GM20000 (cell line): ENCODE results near the gene LHX1.

Source experiments
- DNase-seq: peaks from one replicate; pipeline ENCODE4 v3.0.0; 2012; ENCODE audit warnings: low spot score
- TF ChIP-seq, protein P1 (sequence below): IDR thresholded peaks from 2 replicates; pipeline ENCODE4 v1.5.1; 2012; ENCODE audit warnings: mild to moderate bottlenecking, control low read depth; ENCODE audit errors: extremely low read depth, missing control alignments

The LHX1 gene

DNA sequence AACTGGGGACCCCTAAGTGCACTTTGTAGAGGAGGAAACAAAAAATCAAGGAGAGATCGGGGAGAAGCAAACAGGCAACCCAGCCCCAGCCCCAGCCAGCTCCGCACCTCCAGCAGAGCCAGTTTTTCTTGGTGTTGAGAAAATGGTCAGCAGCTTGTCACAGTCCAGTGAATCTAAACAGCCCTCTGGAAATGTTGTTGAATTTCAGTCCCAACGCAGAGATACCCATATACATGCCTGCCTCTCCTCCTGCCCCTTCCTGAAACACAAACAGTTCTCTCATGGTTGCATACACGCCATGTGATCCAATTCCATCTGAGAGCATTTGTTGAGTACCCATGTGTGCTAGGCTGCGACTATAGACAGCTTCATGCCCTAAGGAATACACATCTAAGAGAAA lies 42.4 kb upstream of the LHX1 start:
- no peak for DNase-seq
- TF ChIP-seq, protein P1, sequence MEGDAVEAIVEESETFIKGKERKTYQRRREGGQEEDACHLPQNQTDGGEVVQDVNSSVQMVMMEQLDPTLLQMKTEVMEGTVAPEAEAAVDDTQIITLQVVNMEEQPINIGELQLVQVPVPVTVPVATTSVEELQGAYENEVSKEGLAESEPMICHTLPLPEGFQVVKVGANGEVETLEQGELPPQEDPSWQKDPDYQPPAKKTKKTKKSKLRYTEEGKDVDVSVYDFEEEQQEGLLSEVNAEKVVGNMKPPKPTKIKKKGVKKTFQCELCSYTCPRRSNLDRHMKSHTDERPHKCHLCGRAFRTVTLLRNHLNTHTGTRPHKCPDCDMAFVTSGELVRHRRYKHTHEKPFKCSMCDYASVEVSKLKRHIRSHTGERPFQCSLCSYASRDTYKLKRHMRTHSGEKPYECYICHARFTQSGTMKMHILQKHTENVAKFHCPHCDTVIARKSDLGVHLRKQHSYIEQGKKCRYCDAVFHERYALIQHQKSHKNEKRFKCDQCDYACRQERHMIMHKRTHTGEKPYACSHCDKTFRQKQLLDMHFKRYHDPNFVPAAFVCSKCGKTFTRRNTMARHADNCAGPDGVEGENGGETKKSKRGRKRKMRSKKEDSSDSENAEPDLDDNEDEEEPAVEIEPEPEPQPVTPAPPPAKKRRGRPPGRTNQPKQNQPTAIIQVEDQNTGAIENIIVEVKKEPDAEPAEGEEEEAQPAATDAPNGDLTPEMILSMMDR, result no peak

DNA sequence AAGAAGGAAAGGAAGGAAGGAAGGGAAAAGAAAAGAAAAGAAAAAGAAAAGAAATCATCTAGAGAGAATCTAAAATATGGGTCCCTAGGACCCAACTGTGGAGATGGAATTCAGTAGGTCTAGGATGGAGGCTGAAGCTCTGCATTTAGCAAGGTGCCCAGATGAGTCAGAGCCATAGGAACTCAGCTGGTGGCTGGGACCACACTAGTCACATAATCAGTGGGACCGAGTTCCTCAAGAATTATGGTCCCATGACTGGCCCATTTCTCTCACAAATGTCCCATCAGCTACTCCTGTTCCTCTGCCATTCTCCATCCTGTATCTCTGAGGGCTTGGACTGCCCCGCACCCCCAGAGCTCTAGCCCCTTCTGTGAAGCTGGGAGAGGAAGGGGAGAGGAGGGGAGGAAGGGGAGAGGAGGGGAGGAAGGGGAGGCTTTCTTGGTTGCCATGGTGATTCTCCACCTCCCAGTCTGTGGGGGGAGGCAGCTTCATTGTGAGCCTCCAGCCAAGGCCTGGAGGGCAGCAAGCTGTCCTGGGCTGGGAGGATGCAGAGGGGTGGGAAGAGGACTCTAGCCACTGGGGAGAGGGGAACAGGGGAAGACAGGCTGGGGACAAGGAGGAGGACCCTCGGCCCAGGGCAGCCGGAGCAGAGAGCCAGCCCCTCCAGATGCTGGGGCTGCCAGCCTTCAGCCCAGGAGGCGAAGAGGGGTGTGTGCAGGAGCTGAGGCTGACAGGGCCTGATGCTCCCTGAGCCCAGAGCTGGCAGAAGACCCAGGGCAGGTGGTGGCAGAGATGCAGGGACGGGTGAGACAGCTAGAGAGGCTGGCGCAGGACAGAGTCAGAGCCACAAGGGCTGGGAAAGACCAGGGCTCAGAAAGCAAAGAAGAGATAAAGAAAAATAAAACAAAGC lies 37.8 kb upstream of the LHX1 start:
- DNase-seq, result no peak
- TF ChIP-seq, protein P1, result no peak

DNA sequence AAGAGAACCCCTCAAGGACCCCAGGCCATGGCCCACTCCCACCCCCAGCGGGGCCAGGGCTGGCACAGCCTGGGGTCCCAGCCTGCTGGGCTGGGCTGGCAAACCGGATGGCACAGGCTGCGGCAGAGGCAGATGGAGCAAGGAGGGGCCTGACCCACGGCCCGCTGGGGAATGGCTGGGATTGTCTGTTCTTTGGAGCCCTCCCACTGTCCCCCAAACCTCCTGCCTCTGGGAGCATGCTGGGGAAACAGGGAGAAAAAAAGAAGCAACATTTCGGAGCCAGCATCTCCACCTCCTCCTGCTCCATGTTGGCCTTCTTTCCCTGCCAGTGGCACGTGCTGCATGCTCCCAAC lies 37.1 kb upstream of the LHX1 start:
- DNase-seq, result no peak
- TF ChIP-seq, protein P1, result no peak

DNA sequence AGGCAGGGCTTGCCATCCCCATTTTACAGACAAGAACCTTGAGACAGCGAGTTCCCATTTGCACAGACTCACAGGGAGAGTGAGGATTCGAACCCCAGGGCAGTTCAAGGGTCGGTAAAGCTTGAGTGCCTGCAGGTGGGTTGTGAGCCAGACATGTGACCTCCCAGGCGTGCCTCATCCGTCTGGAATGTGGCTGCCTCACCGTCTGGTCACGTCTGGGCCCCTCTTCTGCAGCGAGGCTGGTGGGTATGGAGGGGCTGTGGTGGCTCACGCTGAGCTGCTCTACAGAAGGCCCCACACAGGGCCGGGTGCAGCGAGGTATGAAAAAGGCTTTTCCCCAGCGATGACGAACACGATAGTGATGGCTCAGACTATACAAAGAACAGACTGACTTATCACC lies 35.8 kb upstream of the LHX1 start:
- TF ChIP-seq, protein P1, result no peak
- no peak for DNase-seq

DNA sequence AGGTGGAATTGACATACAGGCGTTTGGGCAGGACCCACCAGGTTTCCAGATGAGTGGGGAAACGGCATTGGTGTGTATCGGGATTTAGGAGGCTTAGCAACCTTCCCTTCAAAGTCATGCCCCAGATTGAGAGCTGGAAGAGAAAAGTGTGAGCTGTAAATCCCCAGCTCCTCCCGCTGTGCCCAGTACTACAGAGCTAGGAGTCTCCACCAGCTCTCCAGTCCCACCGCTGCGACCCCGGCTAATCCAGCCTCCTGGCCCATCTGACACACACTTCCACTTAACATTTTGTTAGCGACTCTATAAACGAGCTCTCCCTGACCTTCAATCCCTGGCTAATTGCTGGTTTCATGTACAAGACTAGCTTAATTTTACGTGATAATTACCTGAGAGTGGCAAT lies 29.9 kb upstream of the LHX1 start:
- TF ChIP-seq, protein P1, result no peak

DNA sequence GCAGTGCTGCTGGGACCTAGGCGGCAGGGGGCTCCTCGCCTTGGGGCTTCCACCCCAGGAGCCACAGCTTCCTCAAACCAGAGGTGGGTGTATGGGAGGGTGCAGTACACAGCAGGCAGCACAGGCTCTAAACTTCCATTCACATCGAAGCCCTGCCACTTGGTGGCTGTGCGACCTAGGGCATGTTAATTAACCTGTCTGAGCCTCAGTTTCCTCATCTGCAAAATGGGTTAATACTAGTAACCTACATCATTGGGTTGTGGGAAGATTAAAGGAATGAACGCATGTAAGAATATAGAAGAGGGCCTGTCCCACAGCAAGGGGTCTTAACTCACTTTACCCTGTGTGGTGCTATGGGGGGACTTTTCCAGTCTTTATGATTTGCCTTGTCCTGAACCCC lies 26.8 kb upstream of the LHX1 start:
- TF ChIP-seq, protein P1, result no peak
- DNase-seq, result no peak

More for the DNA sequence above, 29.9 kb upstream of the LHX1 start:
- DNase-seq, result no peak

DNA sequence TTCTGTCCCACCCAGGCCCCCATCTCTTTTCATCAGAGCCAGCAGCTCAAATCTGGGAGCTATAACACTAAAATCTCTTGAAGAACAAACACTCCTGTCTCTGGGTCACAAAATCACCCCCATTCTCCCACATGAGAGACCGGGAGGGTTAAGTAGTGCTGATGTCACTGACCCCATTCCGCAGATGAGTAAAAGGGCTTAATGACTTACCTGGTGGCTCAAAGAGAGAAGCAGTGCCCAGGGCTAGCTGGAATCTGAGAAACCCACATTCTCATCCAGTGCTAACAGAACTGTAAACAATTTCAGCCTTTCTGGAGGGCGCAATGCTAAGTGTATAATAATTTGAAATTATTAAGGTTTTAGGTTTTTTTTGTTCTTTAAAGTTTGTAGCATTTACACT lies 26.3 kb upstream of the LHX1 start:
- DNase-seq, result no peak
- TF ChIP-seq, protein P1, result no peak
